Measurements from ENCODE around the gene CSNK1D.
"Not testable (repeated sequence)": the region's sequence is repeated elsewhere in the genome, so short reads cannot be mapped to it uniquely, and the experiment has no call there.

CSNK1D gene

GRCh38 chr17:82271401-82271800 is 2.1 kb downstream of the CSNK1D start:
- DNase-seq: no peak

- DNase-seq: no peak
These were observed 2.8 kb downstream of the CSNK1D start for GRCh38 chr17:82270651-82271050.

DNA sequence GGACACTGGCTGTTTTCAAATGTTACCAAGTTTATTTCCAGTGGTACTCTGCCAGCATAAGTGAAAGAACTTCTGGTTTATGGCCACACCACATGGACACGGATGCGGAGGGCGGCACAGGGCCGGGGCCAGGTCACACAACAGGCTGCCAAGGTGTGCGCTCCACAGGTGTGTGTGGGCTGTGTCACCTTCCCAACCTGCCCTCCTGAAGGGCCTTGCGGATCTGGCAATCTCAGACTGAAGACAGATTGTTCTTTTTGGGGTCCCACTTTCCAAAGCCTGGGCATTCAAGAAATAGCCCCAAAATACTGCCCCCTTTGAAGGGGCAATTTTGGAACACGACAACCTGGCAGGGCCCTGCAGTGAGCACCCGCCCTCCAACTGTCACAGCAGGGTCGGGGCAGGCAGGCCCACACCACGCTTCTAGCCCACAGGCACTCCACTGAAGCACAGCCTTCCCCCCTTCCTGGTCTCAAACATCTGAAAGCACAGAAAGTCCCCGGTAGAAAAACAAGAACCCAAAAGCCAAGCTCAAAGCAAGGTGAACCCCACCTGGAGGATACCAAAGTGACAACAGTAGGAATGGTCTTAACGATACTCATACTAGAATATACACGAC is 3.5 kb downstream of the CSNK1D start:
- no peak for DNase-seq

DNA sequence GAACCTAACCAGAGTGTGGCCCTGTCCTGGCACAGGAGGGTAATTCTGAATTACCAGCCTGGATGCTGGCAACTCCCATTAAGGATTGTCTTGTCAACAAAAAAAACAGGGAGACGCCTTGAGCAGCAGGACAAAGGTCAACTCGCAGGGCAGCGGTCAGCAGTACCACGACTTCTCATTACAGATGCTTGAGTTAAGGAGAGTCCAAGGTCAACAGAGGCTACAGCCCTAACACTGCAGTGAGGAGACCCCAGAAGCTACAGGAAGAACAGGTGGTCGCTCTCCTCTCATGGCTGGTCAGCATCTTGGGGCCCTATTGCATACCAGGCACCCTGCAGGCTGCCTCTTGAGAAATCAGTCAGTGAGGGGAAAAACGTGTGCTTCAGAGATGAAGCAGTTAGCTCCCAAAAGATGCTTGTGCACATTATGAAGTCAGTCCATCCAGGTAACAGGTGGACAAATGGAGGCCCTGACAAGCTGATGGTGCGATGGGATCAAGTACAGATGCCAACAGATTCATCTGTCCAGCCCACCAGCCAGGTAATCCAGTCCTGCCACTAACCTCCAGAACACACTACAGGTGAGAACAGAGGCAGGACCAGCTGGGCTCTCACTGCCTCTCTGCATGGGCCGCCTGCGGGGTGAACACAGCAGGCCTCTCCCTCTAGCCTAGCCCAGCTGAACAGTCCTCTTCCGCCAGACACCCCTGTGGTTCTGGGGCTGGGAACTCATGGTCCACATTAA is 4.2 kb downstream of the CSNK1D start:
- no peak for DNase-seq

DNA sequence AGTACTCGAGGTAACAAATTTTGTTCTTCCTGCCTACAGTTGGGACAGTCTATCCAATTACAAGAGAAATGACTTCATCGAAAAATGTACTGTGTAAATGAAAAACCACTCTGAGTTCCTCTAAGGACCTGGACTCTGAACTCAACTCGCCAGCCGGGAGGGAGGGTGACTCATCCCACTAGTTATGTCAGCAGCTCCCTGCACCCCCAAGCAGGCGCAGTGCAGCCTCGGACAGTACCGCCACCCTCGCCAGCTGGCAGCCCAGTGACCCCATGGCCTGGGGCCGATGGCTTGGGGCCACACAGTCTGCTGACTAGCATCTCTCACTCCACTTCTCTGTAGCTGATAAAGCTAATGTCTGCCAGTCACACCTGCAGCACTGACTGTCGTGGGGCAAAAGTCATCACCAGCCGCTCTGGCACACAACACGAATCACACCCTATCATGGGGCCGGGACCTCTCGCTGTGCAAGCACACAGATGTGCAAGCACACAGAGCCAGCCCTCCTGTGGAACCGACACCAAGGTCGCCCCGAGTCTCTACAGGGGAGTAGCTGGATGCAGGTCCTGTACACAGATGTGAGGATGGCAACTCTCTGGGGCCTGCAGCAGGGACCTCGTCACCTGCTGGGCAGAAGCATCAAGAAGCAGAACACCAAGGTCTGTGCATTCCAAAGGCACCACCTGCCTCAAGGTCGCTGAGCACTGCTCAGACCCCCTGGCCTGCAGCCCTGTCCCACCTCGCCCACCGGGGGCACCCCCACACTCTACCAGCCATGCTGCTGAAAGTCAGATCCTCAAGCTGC is 5.7 kb downstream of the CSNK1D start:
- DNase-seq: peak; percentile 33

- no peak for DNase-seq
These were observed 7.4 kb downstream of the CSNK1D start for GRCh38 chr17:82266142-82266541.

DNA sequence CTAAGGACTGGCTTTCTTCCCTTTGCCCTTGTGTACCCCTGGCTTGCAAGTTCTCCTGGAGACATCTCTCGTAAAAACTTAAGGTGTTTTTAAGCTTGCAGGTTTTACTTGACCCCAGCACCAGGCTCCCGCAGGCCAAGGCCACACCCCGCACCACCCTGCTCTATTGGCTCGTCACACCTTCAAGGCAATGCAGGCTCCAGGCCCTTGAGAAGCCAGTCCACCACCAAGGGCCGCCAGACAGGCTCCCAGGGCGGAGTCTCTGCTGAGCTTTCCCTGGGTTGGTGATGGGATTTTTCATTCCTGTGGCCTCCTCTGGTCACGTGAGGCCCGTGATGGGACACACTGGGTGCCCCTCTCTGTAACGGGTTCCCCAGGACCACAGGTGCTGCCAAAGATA is 9.9 kb downstream of the CSNK1D start:
- no peak for DNase-seq

DNA sequence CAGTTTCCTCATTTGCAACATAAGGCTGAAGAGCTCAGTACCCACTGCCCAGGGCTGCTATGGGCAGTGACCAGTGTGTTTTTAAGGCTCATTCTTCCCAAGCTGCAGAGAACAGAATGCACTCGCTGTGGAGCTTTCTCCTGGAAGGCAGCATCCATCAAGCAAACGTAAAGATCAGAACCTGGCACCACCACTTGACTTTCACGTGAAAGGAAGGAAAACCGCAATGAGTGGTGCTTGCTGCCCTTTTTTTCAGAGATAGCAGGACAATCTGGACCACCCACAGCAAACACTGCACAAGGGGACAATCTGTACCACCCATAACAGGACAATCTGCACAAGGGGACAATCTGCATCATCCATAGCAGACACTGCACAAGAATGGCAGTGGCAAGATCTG is 11.2 kb downstream of the CSNK1D start:
- no peak for DNase-seq

DNA sequence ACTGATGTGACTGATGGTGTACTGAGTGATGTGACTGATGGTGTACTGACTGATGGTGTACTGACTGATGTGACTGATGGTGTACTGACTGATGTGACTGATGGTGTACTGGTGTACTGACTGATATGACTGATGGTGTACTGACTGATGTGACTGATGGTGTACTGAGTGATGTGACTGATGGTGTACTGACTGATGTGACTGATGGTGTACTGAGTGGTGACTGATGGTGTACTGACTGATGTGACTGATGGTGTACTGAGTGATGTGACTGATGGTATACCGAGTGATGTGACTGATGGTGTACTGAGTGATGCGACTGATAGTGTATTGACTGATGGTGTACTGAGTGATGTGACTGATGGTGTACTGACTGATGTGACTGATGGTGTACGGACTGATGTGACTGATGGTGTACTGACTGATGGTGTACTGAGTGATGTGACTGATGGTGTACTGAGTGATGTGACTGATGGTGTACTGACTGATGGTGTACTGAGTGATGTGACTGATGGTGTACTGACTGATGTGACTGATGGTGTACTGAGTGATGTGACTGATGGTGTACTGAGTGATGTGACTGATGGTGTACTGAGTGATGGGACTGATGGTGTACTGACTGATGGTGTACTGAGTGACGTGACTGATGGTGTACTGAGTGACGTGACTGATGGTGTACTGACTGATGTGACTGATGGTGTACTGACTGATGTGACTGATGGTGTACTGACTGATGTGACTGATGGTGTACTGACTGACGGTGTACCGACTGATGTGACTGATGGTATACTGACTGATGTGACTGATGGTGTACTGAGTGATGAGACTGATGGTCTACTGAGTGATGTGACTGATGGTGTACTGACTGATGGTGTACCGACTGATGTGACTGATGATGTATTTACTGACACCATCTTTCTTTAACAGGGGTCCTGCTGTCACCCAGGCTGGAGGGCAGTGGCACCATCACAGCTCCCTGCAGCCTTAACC is 13.2 kb downstream of the CSNK1D start:
- not testable (repeated sequence) for DNase-seq

DNA sequence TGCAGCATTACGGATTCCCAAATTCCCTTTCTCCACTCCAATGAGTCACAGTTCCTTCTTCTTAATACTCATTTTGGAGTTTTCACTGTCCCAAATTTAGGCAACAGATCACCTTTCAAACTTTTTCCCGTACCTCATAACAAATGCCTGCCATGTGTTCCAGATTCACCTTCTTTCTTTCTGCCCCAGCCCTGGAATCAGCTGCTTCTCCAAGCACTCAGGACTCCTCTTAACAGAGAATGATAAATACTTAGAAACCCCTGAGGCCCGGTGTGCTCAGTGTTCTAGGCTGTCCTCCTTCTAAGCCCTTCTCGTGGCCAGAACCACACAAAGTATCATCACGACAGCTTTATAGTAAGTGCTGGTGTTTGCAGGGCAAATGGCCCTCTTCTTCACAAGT is 14.9 kb downstream of the CSNK1D start:
- DNase-seq: no peak

- peak; percentile 58 for DNase-seq
These were observed 16.0 kb downstream of the CSNK1D start for GRCh38 chr17:82257473-82257872.

DNA sequence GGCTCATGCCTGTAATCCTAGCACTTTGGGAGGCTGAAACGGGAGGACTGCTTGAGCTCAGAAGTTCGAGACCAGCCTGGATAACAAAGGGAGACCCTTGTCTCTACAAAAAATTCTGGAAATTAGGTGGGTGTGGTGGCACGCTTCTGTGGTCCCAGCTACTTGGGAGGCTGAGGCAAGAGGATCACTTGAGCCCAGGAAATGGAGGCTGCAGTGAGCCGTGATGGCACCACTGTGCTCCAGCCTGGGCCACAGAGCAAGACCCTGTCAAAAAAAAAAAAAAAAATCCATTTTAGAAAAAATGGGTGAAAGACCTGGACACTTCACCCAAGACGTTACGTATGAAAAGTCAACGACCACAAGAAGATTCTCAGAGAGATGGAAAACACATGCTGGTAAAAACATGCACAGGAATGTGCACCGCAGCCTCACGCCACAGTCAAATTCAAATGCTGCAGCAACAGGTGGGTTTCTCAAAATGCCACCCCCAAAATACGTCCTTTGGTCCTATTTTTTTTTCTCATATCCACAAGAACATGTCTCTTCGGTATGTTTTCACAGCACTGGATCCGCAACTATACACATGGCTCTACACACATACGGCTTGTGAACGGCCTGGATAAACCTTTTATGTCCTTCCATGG is 17.1 kb downstream of the CSNK1D start:
- DNase-seq: no peak

- DNase-seq: no peak
These were observed 18.0 kb downstream of the CSNK1D start for GRCh38 chr17:82255402-82255972.

DNA sequence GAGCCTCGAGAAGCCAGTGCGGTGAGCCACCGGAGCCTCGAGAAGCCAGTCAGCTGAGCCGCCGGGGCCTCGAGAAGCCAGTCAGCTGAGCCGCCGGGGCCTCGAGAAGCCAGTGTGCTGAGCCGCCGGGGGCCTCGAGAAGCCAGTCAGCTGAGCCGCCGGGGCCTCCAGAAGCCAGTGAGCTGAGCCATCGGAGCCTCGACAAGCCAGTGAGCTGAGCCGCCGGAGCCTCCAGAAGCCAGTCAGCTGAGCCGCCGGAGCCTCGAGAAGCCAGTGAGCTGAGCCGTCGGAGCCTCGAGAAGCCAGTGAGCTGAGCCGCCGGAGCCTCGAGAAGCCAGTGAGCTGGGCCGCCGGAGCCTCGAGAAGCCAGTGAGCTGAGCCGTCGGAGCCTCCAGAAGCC is 18.8 kb downstream of the CSNK1D start:
- DNase-seq: not testable (repeated sequence)

DNA sequence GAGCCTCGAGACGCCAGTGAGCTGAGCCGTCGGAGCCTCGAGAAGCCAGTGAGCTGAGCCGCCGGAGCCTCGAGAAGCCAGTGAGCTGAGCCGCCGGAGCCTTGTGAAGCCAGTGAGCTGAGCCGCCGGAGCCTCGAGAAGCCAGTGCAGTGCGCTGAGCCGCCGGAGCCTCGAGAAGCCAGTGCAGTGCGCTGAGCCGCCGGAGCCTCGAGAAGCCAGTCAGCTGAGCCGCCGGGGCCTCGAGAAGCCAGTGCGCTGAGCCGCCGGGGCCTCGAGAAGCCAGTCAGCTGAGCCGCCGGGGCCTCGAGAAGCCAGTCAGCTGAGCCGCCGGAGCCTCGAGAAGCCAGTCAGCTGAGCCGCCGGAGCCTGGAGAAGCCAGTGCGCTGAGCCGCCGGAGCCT is 19.4 kb downstream of the CSNK1D start:
- not testable (repeated sequence) for DNase-seq

GRCh38 chr17:82253179-82253544 is 20.3 kb downstream of the CSNK1D start:
- no peak for DNase-seq

DNA sequence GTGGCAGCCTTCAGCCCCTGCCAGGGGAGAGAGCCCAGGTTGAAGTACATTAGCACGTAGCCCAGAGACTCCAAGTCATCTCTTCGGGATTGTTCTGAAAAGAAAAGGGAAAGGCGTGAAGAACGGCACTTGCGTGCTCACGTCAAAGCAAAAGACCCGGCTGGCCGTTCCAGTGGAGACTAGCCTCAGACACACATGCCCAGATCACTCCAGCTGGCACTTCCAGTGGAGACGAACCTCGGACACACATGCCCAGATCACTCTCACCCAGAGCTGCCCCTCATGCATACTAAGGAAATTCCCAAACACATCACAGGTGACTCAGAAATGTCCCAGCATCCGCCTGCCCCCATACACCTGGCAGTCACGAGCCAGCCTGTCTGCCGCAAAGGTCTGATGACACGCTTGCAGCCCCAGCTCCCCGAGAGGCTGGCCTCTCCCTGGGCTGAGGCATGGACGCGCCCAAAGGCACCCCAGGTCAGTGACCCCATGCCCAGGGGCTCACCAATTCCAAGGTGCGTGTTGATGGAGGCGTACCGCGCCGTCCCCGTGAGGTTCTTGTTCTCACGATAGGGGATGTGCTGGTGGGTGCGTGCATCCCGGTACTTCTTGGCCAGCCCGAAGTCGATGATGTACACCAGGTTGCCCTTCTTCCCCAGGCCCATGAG is 20.9 kb downstream of the CSNK1D start:
- DNase-seq: no peak

- no peak for DNase-seq
These were observed 22.5 kb downstream of the CSNK1D start for GRCh38 chr17:82250868-82251500.

GRCh38 chr17:82249896-82250581 is 23.5 kb downstream of the CSNK1D start:
- no peak for DNase-seq

All from activated CD4-positive, alpha-beta T cell treated with anti-CD3 and anti-CD28 coated beads, Interleukin-2, amount 50 U/mL, for 1 hour (primary cell).